ENCODE data around the gene PRIMA1. TPM values are rescaled to one million over a fixed set of nuclear protein-coding genes. Genes with fewer than 3 reads are reported as not detected.

The PRIMA1 gene
- total and polyA plus RNA-seq, 10 of the 15 experiments (the other 5 are each of a cell fraction or from before 2014, with no cell fraction given), result not detected

DNA sequence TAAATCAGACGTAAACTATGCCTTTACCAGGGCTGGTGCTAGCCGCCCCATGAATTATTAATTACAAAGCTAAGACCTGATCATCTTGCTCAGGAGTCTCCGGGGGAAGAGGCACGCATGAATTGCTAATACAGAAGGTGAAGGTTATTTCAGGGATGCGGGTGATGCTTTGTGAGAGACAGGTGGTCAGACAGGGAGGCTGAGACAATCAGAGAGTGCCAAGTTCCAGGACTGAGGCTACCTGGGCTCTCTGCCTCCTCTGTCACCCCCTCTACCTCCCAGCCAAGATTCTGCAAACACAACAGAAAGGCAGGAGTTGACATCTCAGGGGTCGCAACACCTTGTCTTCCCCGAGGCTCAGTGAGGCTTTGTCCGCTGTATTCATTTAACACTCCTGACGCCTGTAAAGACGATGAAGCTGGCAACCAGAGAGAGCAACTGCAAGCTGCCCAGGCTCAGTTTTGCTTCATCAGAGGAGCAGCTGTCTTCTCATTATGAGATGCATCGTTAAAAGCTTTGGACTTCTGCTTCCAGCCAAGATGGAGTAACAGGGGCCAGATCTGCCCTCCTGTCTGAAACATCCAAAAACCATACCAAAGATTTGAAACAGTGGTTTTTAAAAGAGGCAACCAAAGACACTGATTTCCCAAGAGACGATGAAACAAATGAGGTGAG lies 46.6 kb downstream of the PRIMA1 start:
- RAD21 ChIA-PET (ENCODE audit: unreplicated experiment), result no interaction called here

More for the DNA sequence above, 46.6 kb downstream of the PRIMA1 start:
- TF ChIP-seq ZBTB11 (CRISPR knock-in tag; IDR thresholded peaks at IDR 0.05) (no peak), IKZF2 (IDR thresholded peaks at IDR 0.05) (no peak), EP300 (IDR thresholded peaks at IDR 0.05; ENCODE audit: borderline replicate concordance in 1 of 2, control insufficient read depth in 1 of 2, low read depth in 2 of 2, low read length in 2 of 2) (no peak), ZBED1 (IDR thresholded peaks at IDR 0.05; ENCODE audit: borderline replicate concordance) (no peak), TCF7 (IDR thresholded peaks at IDR 0.05; ENCODE audit: borderline replicate concordance) (no peak)
- no peak for FAIRE-seq
- DNase-seq (ENCODE audit: low read depth, low spot score), result no peak
- in situ Hi-C loops (cut with MboI), result no loop called here
- no peaks in the 10 kb centered on the region for H4K20me1 ChIP-seq (ENCODE audit: control insufficient read depth, insufficient read depth)
- no peaks in the 10 kb centered on the region for H3K36me3 ChIP-seq (ENCODE audit: control insufficient read depth in 2 of 2, insufficient read depth in 2 of 2, low read length in 1 of 2)
- no peaks in the 10 kb centered on the region for H3K9me3 ChIP-seq (replicated peaks; ENCODE audit: control insufficient read depth, insufficient read depth, low read length)
- ChIA-PET POLR2A (interaction anchor here (0.6 kb wide), 1 partner anchor 760 kb away, joined by 4 read pairs; no protein-coding TSS in a partner anchor), CTCF (interaction anchor here (0.9 kb wide), 1 partner anchor 16 kb away, joined by 3 read pairs; no protein-coding TSS in a partner anchor), SMC1A (ENCODE audit: uncharacterized antibody, unreplicated experiment) (no interaction called here)
- no peak overlapping the region for H2AFZ ChIP-seq (ENCODE audit: control insufficient read depth, low read depth, low read length)
- no peak overlapping the region for H3K9ac ChIP-seq (ENCODE audit: control insufficient read depth, insufficient read depth, low read length)
- BruUV-seq (replicated peaks), result no TSS peak
- WGBS (ENCODE audit: insufficient coverage, insufficient replicate concordance, low lambda C conversion rate, missing lambda C conversion rate), result 40% methylated on average over 12 of the region's 12 CpGs
- H3K4me2 ChIP-seq (ENCODE audit: control insufficient read depth, insufficient read depth), result no peak overlapping the region
- H3K79me2 ChIP-seq (ENCODE audit: control insufficient read depth, insufficient read depth, low read length), result no peaks in the 10 kb centered on the region
- no peaks in the 10 kb centered on the region for H3K4me1 ChIP-seq (ENCODE audit: control insufficient read depth, insufficient read depth, low read length)
- intact Hi-C loops (cut with micrococcal nuclease; ENCODE audit: unreplicated experiment), result no loop called here
- H3K4me3 ChIP-seq, result no peak overlapping the region
- no peak overlapping the region for H3K27ac ChIP-seq (ENCODE audit: control insufficient read depth, insufficient read depth)
- no peak for ATAC-seq
- H3K27me3 ChIP-seq (replicated peaks in 1 of 2; ENCODE audit: control insufficient read depth in 2 of 2, insufficient read depth in 2 of 2, low read length in 1 of 2), result no peaks in the 10 kb centered on the region

Measured in GM12878 (cell line).